CD4-positive, alpha-beta T cell treated with Interleukin-4 for 4 hours (primary cell): ENCODE results near the gene TACC3.

Experiments
- DNase-seq: peaks from one replicate; pipeline ENCODE4 v3.0.0-alpha.2; 2020

Gene TACC3

DNA sequence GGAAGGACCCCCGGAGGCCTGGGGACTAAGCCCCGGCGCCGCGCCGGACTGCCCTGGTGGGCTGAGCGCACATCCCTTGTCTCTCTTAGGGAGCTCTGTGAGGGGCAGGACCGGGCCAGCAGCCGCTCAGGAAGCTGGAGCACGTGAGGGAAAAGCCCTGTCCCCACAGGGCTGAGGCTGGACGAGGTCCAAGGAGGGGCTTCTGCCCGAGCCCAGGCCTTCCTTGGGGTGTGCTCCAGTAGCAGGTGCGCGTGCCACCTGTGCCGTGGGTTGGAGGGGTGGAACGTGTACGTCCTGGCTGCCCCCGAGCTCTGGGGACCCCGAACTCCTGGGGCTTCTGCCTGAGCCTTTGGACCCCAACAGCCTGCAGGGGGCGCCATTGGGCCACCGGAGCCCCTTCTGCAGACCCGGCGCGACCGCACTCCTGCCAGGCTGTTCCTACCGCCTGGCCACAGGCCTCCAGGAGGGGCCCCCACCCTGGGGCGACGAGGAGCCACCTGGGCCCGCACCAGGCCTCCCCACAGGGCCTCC lies 27.2 kb downstream of the TACC3 start:
- peak; percentile 52 for DNase-seq

DNA sequence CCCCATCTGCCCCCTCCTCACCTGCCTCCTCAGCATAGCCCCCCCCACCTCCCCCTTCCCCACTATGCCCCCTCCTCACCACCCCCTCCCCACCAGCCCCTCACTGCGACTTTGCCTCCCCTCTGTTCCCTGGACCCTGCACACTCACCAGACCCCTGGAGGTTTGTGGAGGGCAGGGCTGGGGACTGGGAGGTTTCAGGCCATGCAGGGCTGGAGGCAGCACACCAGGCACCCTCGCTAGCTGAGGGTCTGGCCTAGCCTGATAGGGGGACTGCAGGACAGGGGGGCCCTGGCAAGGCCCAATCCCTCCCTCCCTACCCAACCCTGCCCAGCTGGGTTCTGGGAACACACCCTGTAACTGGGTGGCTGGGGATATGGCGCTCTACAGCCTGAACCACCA lies 28.0 kb downstream of the TACC3 start:
- DNase-seq, result no peak

GRCh38 chr4:1749826-1750225 lies 28.5 kb downstream of the TACC3 start:
- no peak for DNase-seq

- no peak for DNase-seq
Observed at GRCh38 chr4:1750381-1751154, 29.2 kb downstream of the TACC3 start.

GRCh38 chr4:1751155-1751918 lies 30.0 kb downstream of the TACC3 start:
- no peak for DNase-seq

- no peak for DNase-seq
Observed at GRCh38 chr4:1751919-1752283, 30.6 kb downstream of the TACC3 start.

- no peak for DNase-seq
Observed at GRCh38 chr4:1752284-1753041, 31.1 kb downstream of the TACC3 start.

GRCh38 chr4:1753294-1753696 lies 32.0 kb downstream of the TACC3 start:
- no peak for DNase-seq

GRCh38 chr4:1753697-1754311 lies 32.5 kb downstream of the TACC3 start:
- no peak for DNase-seq

DNA sequence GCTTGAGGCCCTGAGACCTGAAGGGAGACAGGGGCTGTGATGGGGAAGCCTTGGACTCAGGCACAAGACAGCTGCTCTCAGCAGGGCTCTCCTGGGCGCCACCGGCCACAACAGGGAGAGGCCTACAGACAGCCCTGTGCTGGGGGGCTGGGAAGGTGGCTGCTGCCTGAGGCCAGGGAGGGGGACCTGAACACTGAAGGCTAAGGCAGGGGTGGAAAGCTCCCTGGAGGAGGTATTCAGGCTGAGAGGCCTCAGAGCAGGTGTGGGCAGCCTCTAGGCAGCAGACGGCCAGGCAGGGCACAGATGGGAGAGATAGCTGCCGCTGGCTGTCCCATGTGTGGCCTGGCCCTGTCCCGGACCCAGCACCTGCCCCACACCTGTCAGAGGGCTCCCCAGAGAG lies 33.0 kb downstream of the TACC3 start:
- DNase-seq, result no peak

GRCh38 chr4:1755297-1755696 lies 34.0 kb downstream of the TACC3 start:
- no peak for DNase-seq

- no peak for DNase-seq
Observed at GRCh38 chr4:1756079-1756478, 34.8 kb downstream of the TACC3 start.

DNA sequence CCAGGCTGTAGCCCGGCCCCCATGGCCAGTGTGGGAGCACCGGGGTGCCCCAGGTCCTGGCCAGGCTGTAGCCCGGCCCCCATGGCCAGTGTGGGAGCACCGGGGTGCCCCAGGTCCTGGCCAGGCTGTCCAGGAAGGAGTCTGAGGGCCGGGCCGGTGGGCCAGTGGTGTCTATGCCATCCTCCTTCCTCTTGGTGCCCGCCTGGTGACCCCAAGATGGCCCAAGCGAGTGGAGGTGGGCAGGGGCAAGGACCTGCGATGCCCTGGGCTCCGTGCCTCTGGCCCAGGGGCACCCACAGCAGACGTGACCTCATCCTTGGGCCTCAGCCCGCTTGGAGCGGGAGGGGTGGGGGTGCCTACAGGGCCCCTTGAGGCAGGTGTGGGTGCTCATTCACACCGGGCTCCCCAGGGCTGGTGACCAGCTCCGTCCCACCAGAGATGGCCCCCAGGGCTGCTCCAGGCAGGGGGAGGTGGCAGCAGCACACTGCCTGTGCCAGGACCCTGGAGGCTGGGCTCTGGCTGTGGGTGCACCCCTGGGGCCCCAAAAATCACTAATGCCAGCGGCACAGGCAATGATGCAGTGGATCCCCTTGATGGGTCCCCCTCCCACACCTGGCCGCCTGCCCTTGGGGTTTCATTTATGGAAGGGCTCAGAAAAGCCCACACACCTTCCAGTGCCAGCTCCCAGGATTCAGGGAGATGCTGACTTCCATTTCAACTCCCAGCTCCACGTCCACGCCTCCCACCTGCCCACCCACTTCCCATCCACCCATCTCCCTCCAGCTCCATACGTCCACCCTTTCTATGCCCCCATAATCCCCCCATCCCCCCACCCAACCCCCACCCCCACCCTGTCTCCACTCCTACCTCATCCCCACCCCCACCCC lies 35.8 kb downstream of the TACC3 start:
- DNase-seq, result no peak

GRCh38 chr4:1757836-1758235 lies 36.5 kb downstream of the TACC3 start:
- DNase-seq, result no peak

DNA sequence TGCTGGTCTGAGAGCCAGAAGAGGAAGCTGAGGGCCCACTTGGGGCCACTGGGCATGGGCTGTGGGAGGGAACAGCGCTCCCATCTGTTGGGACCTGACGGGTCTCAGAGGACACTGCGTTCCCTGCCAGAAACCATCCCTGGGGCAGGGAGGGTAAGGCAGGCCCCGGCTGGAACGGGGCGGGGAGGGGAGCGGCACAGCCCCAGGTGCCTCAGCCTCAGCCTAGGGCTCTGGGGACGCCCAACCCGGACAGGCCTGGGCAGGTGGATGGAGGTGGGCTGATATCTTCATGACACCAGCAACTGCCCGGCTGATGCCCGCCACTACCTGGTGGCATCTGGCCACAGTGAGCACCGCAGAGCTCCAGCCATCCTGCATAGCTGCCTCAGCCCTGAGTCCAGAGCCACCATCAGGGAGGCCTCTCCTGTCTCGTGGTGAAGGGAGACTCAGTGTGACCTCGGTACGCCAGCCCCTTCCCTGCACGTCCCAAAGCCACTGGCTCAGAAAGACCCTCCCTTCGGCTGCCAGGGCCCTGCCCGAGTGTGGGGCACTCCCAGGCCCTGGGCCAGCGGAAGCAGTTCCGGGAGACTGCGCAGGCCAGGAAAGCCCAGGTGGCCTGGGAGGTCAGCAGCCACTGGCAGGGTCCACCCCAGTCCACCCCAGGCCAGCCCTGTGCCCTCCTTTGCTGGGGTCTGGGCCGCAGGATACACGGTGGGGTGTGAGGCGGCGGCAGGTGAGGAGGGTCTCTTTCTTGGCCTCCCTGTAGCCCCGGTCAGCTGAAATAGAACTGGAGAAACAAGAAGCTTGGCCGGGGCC lies 37.2 kb downstream of the TACC3 start:
- DNase-seq, result no peak

DNA sequence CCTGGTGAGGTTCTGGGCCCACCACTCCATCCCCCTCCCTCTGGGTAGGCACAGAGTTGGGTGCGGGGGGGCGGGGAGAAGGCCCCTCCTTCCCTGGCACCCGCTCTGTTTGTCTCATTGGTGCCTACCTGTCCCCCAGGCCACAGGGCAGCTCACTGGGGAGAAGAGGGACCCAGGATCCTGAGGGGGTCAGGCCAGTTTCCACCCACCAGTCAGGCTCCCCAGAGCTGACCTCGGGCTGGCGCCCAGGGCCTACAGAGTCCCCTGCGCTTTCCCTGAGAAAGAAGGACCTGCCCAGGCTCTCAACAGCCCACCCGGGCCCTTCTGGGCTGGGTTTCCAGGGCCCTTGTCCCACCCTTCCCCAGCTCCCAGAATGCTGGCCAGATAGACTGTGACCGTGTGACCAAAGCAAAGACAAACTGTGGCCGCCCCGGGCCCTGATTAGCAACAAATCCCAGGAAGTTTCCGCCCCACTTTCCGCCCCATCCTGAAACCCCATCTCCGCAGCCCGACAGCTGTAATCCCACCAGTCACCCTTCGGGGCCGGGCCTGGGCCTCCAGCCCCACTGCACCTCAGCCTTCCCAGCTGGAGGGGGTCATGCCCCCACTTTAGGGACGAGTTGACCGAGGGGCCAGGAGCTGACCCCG lies 38.0 kb downstream of the TACC3 start:
- no peak for DNase-seq

GRCh38 chr4:1759818-1760223 lies 38.5 kb downstream of the TACC3 start:
- DNase-seq, result no peak

- DNase-seq, result no peak
Observed at GRCh38 chr4:1760521-1761071, 39.3 kb downstream of the TACC3 start.

GRCh38 chr4:1761130-1761689 lies 39.9 kb downstream of the TACC3 start:
- DNase-seq, result no peak
